Testis (tissue), 3 donors: ENCODE results near the gene ACSS1. TPM values are rescaled to one million over a fixed set of nuclear protein-coding genes. Genes with fewer than 3 reads are reported as not detected.

Experiments
- DNase-seq: peaks from one replicate; pipeline ENCODE4 v3.0.0-alpha.2; 2019
- H3K27ac ChIP-seq, 2 donors: fragments of 200-600 bp; sonication (generic); one replicate each; pipeline ENCODE4 v1.5.1; 2019
- H3K27me3 ChIP-seq: fragments of 200-600 bp; sonication (generic); one replicate; pipeline ENCODE4 v1.5.1; 2019
- H3K36me3 ChIP-seq: fragments of 200-600 bp; sonication (generic); one replicate; pipeline ENCODE4 v1.5.1; 2017; ENCODE audit warnings: low read depth; ENCODE audit errors: missing control alignments
- H3K4me1 ChIP-seq: fragments of 200-600 bp; sonication (generic); one replicate; pipeline ENCODE4 v1.5.1; 2019
- H3K4me3 ChIP-seq, 2 donors: fragments of 200-600 bp; sonication (generic); one replicate each; pipeline ENCODE4 v1.5.1; 2017 to 2019
- H3K9me3 ChIP-seq: fragments of 200-600 bp; sonication (generic); one replicate; pipeline ENCODE4 v1.5.1; 2017
- CTCF ChIP-seq, 3 experiments: fragments of 450-650 bp in 2 of 3; fragments of 200-600 bp in 1 of 3; sonication (generic) in 1 of 3; IDR thresholded peaks; one replicate each; pipeline ENCODE4 v1.5.1; 2016 to 2019; ENCODE audit warnings: antibody characterized with exemption in 3 of 3, mild to moderate bottlenecking in 2 of 3, moderate library complexity in 1 of 3
- POLR2A ChIP-seq: fragments of 450-650 bp; IDR thresholded peaks from one replicate; pipeline ENCODE4 v1.6.1; 2017; ENCODE audit warnings: antibody characterized with exemption, mild to moderate bottlenecking, moderate library complexity
- WGBS, 2 donors: methylation state at CpG; one replicate each; pipeline ENCODE4 v1.1.5; 2018; 5-methylcytosine and 5-hydroxymethylcytosine counted together
- intact Hi-C: fragments of 100-400 bp; cut with DNase I; formaldehyde crosslinking; loops from one replicate; pipeline ENCODE4 v1.15.1; 2023; ENCODE audit warnings: low total_unique reads
- polyA plus RNA-seq: library from polyadenylated mRNA; stranded (reverse); fragments of 350-450 nt; fragmentation: Illumina TruSeq; extraction: RNeasy Lipid Tissue Mini Kit (QIAGEN cat#74804); gene quantifications from one replicate; pipeline ENCODE4 v1.2.3, GENCODE V29; 2014; ENCODE audit warnings: low read depth, low replicate concordance; ENCODE audit not compliant: insufficient read depth
- total RNA-seq, 2 donors: library from RNA; depleted of rRNA; stranded (reverse); fragments of >200 nt; gene quantifications; one replicate each; pipeline ENCODE4 v1.2.3, GENCODE V29; 2016

The ACSS1 gene
- total and polyA plus RNA-seq, 3 donors from 2014 or later: 61.5 to 184 (median 162) TPM

- WGBS, 2 donors: 4 to 8% methylated on average over 20 to 54 of the region's 54 CpGs
- H3K27me3 ChIP-seq: no peaks in the 10 kb centered on the region
These were observed 23.3 kb upstream of the ACSS1 start for GRCh38 chr20:25081065-25081729.

GRCh38 chr20:25079171-25079570, 21.2 kb upstream of the ACSS1 start:
- no peaks in the 10 kb centered on the region for H3K36me3 ChIP-seq
- no peaks in the 10 kb centered on the region for H3K9me3 ChIP-seq
- no peak overlapping the region for H3K27ac ChIP-seq
- intact Hi-C loops: no loop called here
- no peaks in the 10 kb centered on the region for H3K27me3 ChIP-seq
- TF ChIP-seq CTCF (IDR thresholded peaks at IDR 0.05) (no peak), POLR2A (no peak)
- H3K4me1 ChIP-seq: peaks cover 4% of the 10 kb centered on the region
- 69 to 70% methylated on average over 4 of the region's 4 CpGs for WGBS, 2 donors
- no peak overlapping the region for H3K4me3 ChIP-seq
- no peak for DNase-seq

More at GRCh38 chr20:25081065-25081729, 23.3 kb upstream of the ACSS1 start:
- H3K27ac ChIP-seq: no peak overlapping the region
- intact Hi-C loops: no loop called here
- peak; percentile 71 for DNase-seq
- H3K4me1 ChIP-seq: peaks cover 11% of the 10 kb centered on the region
- H3K36me3 ChIP-seq: no peaks in the 10 kb centered on the region
- no peaks in the 10 kb centered on the region for H3K9me3 ChIP-seq
- peak overlapping the region; percentile 4 to 36 for H3K4me3 ChIP-seq
- TF ChIP-seq POLR2A (no peak), CTCF (IDR thresholded peaks at IDR 0.05) (no peak)

GRCh38 chr20:25078662-25079061, 20.7 kb upstream of the ACSS1 start:
- no peak for DNase-seq

GRCh38 chr20:25077610-25078169, 19.8 kb upstream of the ACSS1 start:
- H3K4me3 ChIP-seq: peak overlapping the region; percentile 7 to 47
- no peaks in the 10 kb centered on the region for H3K4me1 ChIP-seq
- no peaks in the 10 kb centered on the region for H3K9me3 ChIP-seq
- TF ChIP-seq POLR2A (no peak), CTCF (IDR thresholded peaks at IDR 0.05) (no peak)
- intact Hi-C loops: no loop called here
- WGBS, 2 donors: 2 to 4% methylated on average over 12 to 38 of the region's 38 CpGs
- H3K27ac ChIP-seq: no peak overlapping the region
- no peaks in the 10 kb centered on the region for H3K36me3 ChIP-seq
- H3K27me3 ChIP-seq: no peaks in the 10 kb centered on the region
- DNase-seq: peak; percentile 66

More at GRCh38 chr20:25078662-25079061, 20.7 kb upstream of the ACSS1 start:
- no peak overlapping the region for H3K4me3 ChIP-seq
- intact Hi-C loops: no loop called here
- H3K27me3 ChIP-seq: no peaks in the 10 kb centered on the region
- no peak overlapping the region for H3K27ac ChIP-seq
- TF ChIP-seq CTCF (IDR thresholded peaks at IDR 0.05): no peak
- WGBS, 2 donors: 79 to 84% methylated on average over 8 of the region's 8 CpGs
- H3K9me3 ChIP-seq: no peaks in the 10 kb centered on the region
- H3K36me3 ChIP-seq: no peaks in the 10 kb centered on the region
- peaks cover 4% of the 10 kb centered on the region for H3K4me1 ChIP-seq
